Measurements from ENCODE around the gene EGFLAM.

The EGFLAM gene

GRCh38 chr5:38420691-38421390 is 162.5 kb downstream of the EGFLAM start:
- peak; percentile 66 for DNase-seq (ENCODE audit: low read depth)

- no peak for DNase-seq (ENCODE audit: low read depth)
Observed at GRCh38 chr5:38422622-38423021, 164.3 kb downstream of the EGFLAM start.

GRCh38 chr5:38423276-38424147 is 165.2 kb downstream of the EGFLAM start:
- DNase-seq (ENCODE audit: low read depth): no peak

- DNase-seq (ENCODE audit: low read depth): no peak
Observed at GRCh38 chr5:38424148-38425060, 166.0 kb downstream of the EGFLAM start.

GRCh38 chr5:38426490-38426889 is 168.1 kb downstream of the EGFLAM start:
- no peak for DNase-seq (ENCODE audit: low read depth)

GRCh38 chr5:38426986-38427950 is 168.9 kb downstream of the EGFLAM start:
- DNase-seq (ENCODE audit: low read depth): no peak

GRCh38 chr5:38431242-38431853 is 173.0 kb downstream of the EGFLAM start:
- DNase-seq (ENCODE audit: low read depth): no peak

GRCh38 chr5:38433160-38433861 is 175.0 kb downstream of the EGFLAM start:
- DNase-seq (ENCODE audit: low read depth): no peak

- no peak for DNase-seq (ENCODE audit: low read depth)
Observed at GRCh38 chr5:38434966-38435705, 176.8 kb downstream of the EGFLAM start.

- DNase-seq (ENCODE audit: low read depth): no peak
Observed at GRCh38 chr5:38438757-38439156, 180.4 kb downstream of the EGFLAM start.

- peak; percentile 80 for DNase-seq (ENCODE audit: low read depth)
Observed at GRCh38 chr5:38441453-38442246, 183.3 kb downstream of the EGFLAM start.

GRCh38 chr5:38442247-38442573 is 183.9 kb downstream of the EGFLAM start:
- no peak for DNase-seq (ENCODE audit: low read depth)

GRCh38 chr5:38443390-38443789 is 185.0 kb downstream of the EGFLAM start:
- no peak for DNase-seq (ENCODE audit: low read depth)

- DNase-seq (ENCODE audit: low read depth): no peak
Observed at GRCh38 chr5:38445374-38446028, 187.1 kb downstream of the EGFLAM start.

- DNase-seq (ENCODE audit: low read depth): no peak
Observed at GRCh38 chr5:38446029-38446522, 187.7 kb downstream of the EGFLAM start.

- no peak for DNase-seq (ENCODE audit: low read depth)
Observed at GRCh38 chr5:38447056-38447455, 188.7 kb downstream of the EGFLAM start.

- DNase-seq (ENCODE audit: low read depth): no peak
Observed at GRCh38 chr5:38447786-38448185, 189.4 kb downstream of the EGFLAM start.

All from stromal cell of bone marrow (primary cell).